Measurements from ENCODE around the gene SKIL.

SKIL gene

DNA sequence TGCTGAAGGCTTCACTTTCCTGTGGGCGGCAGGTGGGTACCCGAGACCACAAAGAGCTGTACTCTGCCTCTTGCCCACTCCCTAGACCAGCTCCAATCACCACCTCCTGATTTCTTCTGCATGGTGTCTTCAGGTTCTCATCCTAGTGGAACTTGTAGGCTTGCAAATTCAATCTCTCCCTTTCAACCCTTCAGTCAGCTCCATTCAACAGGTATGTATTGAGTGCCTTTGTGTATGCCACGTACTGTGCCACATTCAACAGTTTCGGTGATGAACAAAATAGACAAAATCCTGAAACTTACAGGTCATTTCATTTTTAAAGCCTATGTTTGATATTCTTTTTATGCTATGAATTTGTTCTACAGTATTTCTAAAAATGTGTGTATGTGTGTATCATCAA lies 55.8 kb downstream of the SKIL start:
- TF ChIP-seq CTCF (IDR thresholded peaks at IDR 0.05; ENCODE audit: control extremely low read depth, extremely low read depth, low read depth, missing control alignments): no peak
- POLR2A ChIA-PET: no interaction called here
- CTCF ChIA-PET: interaction anchor here (0.8 to 10.9 kb wide), 51 partner anchors 8 to 1349 kb away, joined by 3 to 224 read pairs (median 5); partner anchors contain the start of gene PRKCI

GRCh38 chr3:170414202-170414663 lies 56.7 kb downstream of the SKIL start:
- DNase-seq (ENCODE audit: extremely low spot score): peak; percentile 63
- TF ChIP-seq CTCF (IDR thresholded peaks at IDR 0.05; ENCODE audit: control extremely low read depth, extremely low read depth, low read depth, missing control alignments): peak; percentile 88
- ChIA-PET CTCF (interaction anchor here (0.6 to 10.9 kb wide), 75 partner anchors 9 to 1348 kb away, joined by 3 to 224 read pairs (median 4); partner anchors contain the start of genes PRKCI and RPL22L1), POLR2A (no interaction called here)

More for the DNA sequence above, 55.8 kb downstream of the SKIL start:
- DNase-seq (ENCODE audit: extremely low spot score): no peak

GRCh38 chr3:170417090-170417489 lies 59.6 kb downstream of the SKIL start:
- ChIA-PET POLR2A (no interaction called here), CTCF (interaction anchor here (1.0 to 10.9 kb wide), 7 partner anchors 8 to 431 kb away, joined by 3 to 224 read pairs (median 5); no protein-coding TSS in a partner anchor)
- TF ChIP-seq CTCF (IDR thresholded peaks at IDR 0.05; ENCODE audit: control extremely low read depth, extremely low read depth, low read depth, missing control alignments): no peak
- no peak for DNase-seq (ENCODE audit: extremely low spot score)

DNA sequence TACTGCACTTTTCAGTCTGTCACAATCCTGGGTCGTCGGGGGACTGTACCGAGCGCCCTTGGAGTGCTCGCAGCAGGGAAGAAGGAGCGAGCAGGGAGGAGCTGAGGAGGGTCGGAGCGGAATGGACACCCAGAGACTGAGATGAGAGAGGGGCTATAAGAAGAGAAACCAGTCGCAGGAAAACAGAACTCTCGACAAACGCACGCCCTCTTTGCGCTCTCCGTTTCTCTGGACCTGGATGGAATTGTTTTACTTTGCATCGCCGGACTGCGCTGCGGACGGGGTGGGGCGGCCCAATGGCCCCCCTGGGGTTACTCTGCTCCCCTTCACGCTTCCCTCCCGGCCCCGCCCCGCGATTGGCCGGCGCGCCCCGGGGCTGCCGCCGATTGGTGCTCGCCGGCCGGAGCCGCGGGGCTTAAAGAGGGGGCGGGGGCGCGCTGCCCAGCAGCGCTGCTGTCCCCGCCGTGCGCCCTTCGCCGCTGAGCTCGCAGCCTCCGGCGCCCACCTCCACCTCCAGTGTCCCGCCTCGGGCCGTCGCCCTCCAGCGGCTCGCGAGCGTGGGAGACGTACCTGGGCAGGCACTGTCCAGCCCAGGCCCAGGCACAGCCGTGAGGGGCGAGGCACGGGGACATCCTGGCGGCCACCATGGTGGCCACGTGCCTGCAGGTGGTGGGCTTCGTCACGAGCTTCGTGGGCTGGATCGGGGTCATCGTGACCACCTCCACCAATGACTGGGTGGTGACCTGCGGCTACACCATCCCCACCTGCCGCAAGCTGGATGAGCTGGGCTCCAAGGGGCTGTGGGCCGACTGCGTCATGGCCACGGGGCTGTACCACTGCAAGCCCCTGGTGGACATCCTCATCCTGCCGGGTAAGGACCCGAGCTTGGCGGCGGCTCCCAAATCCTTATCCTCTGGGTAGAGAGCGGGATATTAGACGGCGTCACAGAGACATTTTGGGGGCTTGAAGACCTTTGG lies 61.2 kb downstream of the SKIL start, which contains the start of gene CLDN11:
CLDN11 (plus strand) TSS at position 447 of the 977 bp plus-strand sequence; CDS start at position 646, 199 bp downstream.
- no peak for TF ChIP-seq CTCF (IDR thresholded peaks at IDR 0.05; ENCODE audit: control extremely low read depth, extremely low read depth, low read depth, missing control alignments)
- CTCF ChIA-PET: interaction anchor here (1.3 to 10.9 kb wide), 4 partner anchors 17 to 430 kb away, joined by 4 to 224 read pairs (median 6); no protein-coding TSS in a partner anchor
- POLR2A ChIA-PET: no interaction called here
- peak; percentile 42 for DNase-seq (ENCODE audit: extremely low spot score)

GRCh38 chr3:170419557-170420087 lies 62.1 kb downstream of the SKIL start:
- no peak for TF ChIP-seq CTCF (IDR thresholded peaks at IDR 0.05; ENCODE audit: control extremely low read depth, extremely low read depth, low read depth, missing control alignments)

DNA sequence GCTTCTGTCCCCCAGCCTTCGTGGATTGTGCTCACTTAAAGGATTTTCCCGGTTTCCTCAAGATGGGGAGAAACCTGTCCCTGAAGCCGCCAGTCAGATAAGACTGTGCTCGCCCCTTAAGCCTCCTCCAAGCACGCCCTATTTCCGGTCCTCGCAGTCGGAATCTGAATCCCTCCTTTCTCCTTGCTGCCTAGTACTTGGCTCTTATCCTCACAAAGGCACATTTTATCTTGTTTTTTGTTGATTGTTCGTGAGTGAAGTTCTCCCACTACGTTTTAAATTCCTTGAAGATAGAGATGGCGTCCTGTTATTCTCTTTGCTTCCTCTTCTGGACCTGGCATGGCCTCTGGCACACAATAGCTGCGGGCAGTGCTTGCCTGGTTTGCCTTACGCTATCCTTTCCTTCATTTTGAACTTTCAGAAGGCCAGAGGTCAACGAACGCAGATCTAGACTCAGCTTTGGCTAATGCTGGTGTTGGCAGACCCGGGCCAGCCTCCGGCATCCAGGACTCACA lies 62.8 kb downstream of the SKIL start:
- CTCF ChIA-PET: no interaction called here
- POLR2A ChIA-PET: no interaction called here
- no peak for TF ChIP-seq CTCF (IDR thresholded peaks at IDR 0.05; ENCODE audit: control extremely low read depth, extremely low read depth, low read depth, missing control alignments)
- DNase-seq (ENCODE audit: extremely low spot score): no peak

More at GRCh38 chr3:170419557-170420087, 62.1 kb downstream of the SKIL start:
- DNase-seq (ENCODE audit: extremely low spot score): peak; percentile 30
- ChIA-PET CTCF (interaction anchor here (1.8 to 10.9 kb wide), 2 partner anchors 16 to 392 kb away, joined by 5 to 224 read pairs; no protein-coding TSS in a partner anchor), POLR2A (no interaction called here)

All from GM10248 (cell line).